HG03095 (cell line): ENCODE results near the gene RFTN1.

Experiments
- ATAC-seq: cut with Tn5 transposase; IDR thresholded peaks from one replicate; pipeline ENCODE4 v1.9.1; 2021; ENCODE audit warnings: moderate library complexity; ENCODE audit not compliant: unreplicated experiment

The RFTN1 gene, protein sequence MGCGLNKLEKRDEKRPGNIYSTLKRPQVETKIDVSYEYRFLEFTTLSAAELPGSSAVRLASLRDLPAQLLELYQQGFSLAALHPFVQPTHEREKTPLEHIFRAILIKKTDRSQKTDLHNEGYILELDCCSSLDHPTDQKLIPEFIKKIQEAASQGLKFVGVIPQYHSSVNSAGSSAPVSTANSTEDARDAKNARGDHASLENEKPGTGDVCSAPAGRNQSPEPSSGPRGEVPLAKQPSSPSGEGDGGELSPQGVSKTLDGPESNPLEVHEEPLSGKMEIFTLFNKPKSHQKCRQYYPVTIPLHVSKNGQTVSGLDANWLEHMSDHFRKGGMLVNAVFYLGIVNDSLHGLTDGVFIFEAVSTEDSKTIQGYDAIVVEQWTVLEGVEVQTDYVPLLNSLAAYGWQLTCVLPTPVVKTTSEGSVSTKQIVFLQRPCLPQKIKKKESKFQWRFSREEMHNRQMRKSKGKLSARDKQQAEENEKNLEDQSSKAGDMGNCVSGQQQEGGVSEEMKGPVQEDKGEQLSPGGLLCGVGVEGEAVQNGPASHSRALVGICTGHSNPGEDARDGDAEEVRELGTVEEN

DNA sequence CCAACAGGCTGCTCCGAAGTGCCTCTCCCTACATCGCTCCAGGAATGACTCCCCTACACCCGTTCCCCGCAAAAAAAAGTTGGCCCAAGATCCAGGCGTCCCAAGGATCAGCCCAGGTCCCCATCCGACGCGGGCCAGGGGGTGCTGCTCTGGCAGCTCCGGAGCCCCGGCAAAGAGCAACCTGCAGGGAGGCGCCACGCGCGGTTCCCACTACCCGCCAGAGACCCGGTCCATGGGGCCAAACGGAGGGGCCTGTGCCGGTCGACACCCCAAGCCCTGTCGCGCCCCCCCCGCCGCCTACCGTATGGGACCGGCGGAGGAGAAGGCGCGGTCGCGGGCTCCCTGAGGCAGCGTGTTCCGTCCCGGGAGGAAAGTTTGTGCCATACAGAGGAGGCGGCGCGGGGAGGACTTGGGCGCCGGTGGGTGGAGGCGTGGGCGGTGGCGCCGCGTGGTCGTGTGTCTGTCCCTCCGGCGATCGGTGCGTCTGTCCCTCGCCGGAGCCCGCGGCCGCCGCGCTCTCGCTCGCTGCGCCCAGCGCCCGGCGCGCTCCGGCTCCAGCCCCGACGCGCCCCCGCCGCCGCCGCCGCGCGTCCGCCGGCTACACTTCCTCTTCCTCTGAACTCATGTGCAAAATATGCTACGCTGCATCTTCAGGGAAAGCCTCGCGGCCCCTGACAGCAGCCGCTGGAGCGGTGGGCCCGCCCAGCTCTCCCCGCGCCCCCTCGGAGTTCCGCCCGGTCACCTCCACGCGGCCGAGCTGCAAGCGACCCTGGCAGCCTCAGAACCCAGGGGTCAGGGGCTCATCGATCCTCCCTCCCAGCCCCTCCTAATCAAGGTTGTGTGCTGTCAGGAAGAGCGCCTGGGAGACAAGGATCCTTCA, at the start of gene RFTN1:
RFTN1 (minus strand) TSS at position 559 of the 880 bp plus-strand sequence. CDS start 19,830 bp downstream, outside the sequence.
- ATAC-seq, result no peak

DNA sequence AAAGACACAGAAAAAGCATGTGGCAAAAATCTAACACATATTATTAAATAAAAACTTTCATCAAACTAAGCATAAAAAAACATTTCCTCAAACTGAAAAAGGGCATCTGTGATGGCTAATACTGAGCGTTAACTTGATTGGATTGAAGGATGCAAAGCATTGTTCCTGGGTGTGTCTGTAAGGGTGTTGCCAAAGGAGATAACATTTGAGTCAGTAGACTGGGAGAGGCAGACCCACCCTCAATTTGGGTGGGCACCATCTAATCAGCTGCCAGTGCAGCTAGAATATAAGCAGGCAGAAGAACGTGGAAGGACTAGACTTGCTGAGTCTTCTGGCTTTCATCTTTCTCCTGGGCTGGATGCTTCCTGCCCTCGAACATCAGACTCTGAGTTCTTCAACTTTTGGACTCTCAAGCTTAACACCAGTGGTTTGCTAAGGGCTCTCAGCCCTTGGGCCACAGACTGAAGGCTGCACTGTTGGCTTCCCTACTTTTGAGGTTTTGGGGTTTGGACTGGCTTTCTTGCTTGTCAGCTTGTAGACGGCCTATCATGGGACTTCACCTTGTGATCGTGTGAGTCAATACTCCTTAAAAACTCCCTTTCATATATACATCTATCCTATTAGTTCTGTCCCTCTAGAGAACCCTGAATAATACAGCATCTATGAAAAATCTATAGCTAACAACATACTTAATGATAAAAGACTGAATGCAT, 46.3 kb upstream of the RFTN1 start:
- ATAC-seq, result no peak

DNA sequence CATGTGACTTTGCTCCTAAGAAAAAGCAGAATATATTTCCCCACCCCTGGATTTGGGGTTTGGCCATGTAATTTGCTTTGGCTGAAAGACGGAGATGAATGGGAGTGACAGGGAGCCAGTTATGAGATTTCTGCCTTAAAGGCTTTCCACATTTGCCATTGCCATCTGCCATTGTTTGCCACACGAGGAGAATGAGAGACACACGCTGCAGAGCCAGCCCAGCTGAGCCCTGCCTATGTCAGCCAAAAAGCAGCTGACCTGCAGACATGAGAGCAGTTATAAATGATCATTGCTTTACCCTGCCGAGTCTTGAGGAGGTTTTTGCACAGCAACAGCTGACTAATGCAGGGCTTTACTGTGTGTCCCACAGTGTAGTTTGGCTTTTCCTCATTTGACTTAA, 40.6 kb upstream of the RFTN1 start:
- no peak for ATAC-seq

DNA sequence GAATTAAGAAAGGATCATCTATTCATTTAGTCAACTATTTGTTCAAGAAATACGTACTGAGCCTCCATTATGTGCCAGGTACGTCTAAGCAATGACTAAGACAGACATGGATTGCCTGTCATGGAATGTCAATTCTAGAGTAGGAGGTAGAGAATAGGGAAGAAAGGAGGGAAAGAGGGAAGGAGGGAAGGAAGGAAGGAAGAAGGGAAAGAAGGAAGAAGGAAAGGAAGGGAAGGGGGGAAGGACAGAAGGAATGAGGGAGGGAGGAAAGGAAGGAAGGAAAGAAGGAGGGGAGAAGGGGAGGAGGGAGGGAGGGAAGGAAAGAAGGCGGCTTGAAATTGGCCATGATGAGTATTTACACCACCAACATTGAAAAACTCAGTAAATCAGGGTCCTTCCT, 39.3 kb upstream of the RFTN1 start:
- ATAC-seq, result no peak

DNA sequence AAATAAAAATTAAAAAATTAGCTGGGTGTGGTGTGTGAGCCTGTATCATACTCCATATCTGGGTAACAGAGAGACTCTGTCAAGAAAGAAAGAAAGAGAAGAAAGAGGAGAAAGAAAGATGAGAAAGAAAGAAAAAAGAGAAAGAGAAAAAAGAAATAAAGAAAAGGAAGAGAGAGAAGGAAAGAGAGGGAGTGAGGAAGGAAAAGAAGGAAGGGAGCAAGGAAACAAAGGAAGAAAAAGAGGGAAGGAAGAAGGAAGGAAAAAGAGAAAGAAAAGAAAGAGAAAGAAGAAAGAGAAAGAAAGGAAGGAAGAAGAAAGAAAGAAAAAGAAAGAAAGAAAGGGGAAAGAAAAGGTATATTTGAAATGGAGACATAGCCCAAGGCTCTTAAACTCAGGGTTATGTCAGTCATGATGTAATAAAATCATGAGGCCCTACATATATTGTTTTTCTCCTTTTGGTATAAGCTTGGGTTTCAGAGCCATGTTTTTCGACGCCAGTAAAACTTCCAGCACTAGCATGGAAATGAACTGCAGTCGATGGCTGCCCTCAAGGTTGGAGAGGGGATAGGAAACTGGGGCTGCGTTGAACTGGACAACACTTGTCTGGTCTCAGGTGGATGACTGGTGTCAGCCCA, 38.0 kb upstream of the RFTN1 start:
- ATAC-seq, result no peak

DNA sequence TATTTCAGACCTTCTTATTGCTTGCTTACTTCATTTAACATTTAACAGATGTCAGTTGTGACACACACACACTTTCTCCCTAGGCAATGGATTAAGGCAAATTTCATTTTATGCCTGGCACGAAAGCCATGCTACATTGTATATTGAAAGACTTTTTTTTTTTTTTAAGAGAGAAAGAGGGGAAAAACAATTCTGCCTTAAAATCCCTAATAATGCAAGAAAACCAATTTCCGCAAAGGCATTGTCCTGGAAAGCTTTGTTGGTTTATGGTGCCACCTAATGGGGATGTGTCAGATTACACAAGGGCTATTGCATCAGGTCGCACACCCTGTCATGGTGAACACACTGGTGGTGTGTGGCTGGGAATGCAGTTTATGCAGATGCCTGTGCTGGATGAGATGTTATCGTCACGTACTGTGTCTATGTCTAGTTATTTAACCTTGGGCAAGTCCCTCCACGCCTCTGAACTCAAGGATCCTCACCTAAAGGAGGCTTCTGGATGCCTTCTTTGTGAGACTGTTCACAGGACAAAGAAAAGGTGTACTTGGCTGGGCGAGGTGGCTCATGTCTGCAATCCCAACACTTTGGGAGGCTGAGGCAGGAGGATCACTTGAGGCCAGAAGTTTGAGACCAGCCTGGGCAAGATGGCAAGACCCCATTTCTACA, 37.3 kb upstream of the RFTN1 start:
- ATAC-seq, result peak; percentile 81

DNA sequence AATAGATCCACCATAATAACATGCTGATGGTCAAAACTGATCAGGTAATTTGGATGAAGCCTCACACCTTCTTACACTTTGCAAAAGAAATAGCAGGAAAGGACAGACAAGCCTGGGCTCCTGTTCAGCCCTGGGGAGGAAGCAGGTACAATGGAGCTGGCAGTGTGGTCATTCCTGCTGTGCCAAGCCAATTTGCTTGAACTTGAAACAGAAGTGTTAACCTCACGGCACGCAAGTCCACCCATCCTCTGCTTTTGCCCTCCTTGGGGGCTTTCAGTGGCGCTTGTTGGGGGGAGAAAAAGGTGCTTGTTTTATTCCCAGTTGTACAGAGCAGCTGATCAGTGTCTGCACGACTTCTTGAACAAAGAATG, 36.8 kb upstream of the RFTN1 start:
- peak; percentile 25 for ATAC-seq

DNA sequence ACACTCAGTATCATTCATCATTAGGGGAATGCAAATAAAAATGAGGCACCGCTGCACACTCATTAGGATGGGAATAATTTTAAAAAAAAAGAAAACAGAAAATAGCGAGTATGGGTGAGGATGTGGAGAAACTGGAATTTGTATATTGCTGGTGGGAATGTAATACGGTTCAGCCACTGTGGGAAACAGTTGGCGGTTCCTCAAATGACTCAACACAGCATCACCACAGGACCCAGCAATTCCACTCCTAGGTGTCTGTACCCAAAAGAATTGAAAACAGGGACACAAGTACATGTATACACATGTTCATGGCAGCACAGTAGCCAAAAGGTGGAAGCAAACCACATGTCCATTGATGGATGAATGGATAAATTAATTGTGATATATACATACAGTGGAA, 35.2 kb upstream of the RFTN1 start:
- no peak for ATAC-seq

DNA sequence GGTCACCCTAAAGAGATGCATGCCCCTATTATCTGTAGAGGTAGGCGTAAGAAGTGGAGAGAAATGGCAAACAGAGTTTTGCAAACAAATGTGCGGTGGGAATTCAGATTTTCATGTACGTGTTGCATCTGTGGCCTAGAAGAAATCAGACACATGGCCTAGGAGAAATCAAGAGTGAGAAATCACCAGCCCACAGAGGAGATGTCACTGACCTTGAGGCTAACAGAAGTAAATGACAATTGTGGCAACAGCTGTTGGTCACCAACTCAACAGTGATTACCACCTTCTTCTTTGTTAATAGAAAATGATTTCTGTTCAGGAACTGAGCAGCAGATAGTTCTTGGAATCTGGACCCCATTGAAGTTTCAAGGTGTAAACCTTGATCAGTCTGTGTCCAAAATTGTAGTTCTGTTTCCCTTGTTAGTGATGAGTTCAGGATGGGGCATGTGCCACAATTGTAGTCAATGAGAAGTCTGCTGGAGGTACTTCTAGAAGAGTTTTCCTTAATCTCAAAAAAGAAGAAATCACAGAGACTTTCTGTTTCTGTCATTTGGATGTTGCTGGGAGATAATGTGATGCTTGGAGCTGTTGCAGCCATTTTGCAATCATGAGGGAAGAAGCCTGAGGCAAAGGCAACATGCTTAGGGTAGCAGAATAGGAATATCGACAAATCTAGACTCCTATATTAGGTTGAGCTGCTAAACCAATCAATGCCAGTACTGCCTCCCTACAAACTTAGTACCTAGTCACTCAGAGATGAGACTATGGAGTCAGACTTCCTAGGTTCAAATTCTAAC, 34.3 kb upstream of the RFTN1 start:
- ATAC-seq, result no peak

DNA sequence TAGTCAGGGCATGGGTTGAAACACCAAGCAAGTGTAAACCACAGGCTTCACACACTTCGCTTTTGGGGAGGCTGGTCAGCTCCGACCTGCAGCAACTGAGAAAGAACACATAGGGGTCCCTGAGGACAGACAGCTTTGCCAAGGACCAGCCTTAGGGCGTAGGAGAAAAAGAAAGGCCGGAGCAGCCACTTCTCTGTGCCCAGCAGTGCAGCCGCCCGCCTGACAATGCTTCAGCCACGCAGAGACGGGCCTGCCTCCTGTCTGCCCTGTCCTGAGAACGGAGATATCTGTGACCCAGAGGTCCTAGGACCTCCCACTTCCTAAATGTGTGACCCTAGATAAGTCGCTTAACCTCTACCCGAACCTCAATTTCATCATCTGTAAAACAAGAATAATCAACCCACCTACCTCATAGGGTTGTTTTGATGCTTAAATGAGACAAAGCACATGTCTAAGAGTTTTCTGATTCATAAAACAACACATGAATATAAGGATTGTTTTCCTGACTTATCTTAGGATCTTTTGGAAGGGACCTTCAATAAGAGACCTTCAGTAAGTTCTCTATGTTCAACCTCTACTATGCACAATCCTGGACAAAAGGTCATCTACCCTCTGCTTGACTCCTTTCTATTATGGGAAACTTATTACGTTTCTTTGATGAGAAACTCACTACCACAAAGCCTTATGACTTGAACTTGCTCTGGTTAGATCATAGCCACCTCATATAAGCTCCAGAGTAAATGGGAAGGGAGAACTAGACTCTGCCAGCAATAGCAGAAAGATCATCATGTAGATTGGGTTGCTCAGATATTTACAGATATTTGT, 32.9 kb upstream of the RFTN1 start:
- no peak for ATAC-seq

DNA sequence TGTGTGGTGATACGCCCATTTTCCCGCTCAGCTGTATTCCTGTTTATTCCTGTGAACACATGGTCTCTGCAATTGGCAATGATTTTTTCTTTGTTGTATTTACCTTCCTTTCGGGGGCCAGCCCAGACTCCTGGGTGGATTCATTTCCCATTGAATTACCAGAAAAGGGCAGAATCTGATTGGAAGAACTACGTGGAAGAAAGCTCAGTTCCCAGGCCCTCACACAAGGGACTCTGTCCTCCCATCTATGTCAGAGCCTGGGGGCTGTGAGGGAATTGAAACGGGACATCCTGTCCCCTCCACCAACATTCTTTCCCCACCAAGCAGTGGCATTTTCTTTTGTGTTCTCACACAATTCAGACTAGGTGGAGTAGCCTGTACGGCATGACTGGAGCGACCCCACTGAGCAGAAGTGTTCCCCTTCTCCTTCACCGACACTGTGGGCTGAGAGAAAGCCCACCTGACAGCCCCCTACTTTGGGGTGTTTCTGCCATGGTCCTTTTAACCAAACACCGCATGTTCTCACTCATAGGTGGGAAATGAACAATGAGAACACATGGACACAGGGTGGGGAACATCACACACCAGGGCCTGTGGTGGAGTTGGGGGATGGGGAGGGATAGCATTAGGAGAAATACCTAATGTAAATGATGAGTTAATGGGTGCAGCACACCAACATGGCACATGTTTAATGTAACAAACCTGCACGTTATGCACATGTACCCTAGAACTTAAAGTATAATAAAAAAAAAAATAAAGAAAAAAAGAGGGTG, 32.1 kb upstream of the RFTN1 start:
- ATAC-seq, result no peak

DNA sequence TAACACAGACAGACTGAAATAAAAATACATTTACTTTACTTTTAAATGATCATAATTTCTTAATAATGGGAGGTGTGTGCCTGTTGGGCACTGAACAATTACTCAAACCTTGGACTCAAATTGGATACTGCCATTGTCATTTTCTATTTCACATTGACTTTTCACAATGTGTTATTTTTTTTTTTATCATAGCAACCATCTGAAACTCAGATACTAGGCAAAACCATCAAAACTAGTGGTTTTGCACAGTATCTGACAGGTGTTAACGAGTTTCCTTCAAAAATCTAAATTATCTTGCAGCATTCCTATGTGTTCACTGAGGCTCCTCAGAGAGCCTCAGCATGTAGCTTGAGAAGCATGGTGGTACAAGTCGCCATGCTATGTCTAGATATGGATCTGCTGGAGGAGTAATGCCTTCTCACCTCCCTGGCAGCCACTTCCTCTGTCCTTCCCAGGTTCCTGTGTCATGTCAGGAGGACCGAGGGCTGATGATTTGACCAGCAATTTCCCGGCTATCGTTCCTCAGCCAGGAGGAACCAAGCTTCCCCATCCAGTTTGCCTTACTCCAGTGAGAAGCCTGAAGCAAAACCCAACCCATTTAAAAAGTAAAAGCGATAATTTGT, 29.9 kb upstream of the RFTN1 start:
- no peak for ATAC-seq

DNA sequence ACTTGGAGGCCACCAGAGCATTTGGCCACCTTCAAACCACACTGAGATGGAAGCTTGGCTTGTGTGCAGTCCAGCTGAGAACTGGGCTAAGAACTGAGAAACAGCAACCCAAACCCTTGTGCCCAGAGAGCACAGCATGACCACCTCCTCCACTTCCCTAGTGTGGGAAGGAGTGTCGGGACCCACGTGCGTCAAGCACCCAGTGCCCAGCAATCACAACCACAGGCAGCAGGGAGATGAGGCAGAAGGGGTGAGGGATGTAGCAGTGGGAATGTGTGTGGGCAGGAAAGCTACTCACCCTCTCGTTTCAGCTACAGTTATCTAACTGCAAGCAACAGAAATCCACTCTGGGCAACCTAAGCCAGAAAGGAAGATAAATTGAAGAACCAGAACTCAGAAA, 25.0 kb upstream of the RFTN1 start:
- ATAC-seq, result no peak

DNA sequence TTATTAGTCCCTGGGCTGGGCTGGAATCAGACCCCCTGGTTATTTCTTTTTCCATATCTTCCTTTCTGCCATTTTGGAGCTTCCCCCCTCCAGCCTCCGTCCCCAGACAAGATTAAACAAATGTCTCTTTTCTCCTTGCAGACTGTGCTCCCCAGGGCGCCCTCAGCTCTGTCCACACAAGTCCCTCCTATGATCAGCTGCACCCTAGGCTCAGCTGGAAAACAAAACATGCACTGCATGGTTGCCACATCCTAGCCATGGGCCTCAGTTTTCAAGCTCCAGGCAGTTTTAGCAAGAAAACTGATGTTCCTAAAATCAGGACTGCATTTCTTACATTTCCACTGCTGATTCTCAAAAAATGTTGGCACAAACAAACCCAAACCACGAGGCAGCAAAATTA, 23.5 kb upstream of the RFTN1 start:
- no peak for ATAC-seq

DNA sequence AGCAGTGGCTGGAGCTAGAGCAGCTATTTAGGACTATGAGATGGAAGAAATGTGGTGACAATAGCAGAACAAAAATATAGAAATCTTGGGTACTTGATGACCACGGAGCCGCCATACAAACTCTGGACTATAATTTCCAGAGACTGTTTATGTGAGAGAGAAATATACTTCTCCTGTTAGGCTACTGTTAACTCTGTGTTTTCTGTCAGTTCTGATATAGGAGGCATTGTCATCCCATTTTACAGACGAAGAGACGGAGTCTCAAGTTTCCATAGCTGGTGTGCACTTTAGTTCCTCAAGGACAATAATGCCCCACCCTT, 22.8 kb upstream of the RFTN1 start:
- ATAC-seq, result no peak

DNA sequence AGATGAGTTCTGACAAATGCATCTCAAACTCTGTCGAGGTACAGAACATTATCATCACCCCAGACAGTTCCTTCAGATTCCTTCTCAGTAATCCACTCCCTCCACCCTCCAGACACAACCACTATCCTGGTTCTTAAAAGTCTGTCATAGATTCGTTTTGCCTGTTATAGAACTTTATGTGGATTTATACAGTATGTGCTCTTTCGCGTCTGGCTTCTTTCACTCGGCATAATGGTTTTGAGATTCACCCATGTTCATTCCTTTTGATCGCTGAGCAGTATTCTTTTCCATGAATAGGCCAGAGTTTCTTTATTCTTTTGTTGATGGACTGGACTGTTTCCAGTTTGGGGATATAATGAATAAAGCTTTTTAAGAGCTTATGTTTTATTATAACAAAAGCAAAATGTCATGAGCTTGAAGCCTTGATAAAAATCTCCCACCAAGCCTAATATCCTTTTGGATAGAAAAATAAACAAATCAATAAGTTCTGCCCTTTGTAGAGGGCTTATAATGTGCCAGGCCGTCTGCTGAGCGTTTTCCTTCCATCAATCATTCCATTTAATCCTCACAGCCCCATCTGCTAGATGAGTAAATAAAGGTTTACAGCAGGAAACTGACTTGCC, 21.3 kb upstream of the RFTN1 start:
- no peak for ATAC-seq
